Choroid plexus epithelial cell (primary cell): ENCODE results near the gene CFAP299.

ENCODE experiments used
- DNase-seq: peaks from one replicate; pipeline ENCODE4 v3.0.0-alpha.2; 2010; ENCODE audit warnings: low read depth
- H3K4me3 ChIP-seq: 2 replicates; pipeline ENCODE4 v1.5.1; 2011; ENCODE audit warnings: low read depth, mild to moderate bottlenecking, control low read depth, low read length, moderate library complexity
- CTCF ChIP-seq: conservative IDR thresholded peaks from 2 replicates; pipeline ENCODE4 v1.5.1; 2011; ENCODE audit warnings: low read depth, mild to moderate bottlenecking, control low read depth, inconsistent platforms, low read length, moderate library complexity

The CFAP299 gene

GRCh38 chr4:80540349-80540748, 204.8 kb downstream of the CFAP299 start:
- no peak for DNase-seq
- no peak for TF ChIP-seq CTCF
- no peak overlapping the region for H3K4me3 ChIP-seq

GRCh38 chr4:80540785-80541469, 205.4 kb downstream of the CFAP299 start:
- H3K4me3 ChIP-seq = no peak overlapping the region
- TF ChIP-seq CTCF = no peak
- no peak for DNase-seq

- TF ChIP-seq CTCF = no peak
- no peak for DNase-seq
- no peak overlapping the region for H3K4me3 ChIP-seq
These were observed 207.2 kb downstream of the CFAP299 start for GRCh38 chr4:80542747-80543146.

- TF ChIP-seq CTCF = no peak
- H3K4me3 ChIP-seq = no peak overlapping the region
- DNase-seq = no peak
These were observed 224.8 kb downstream of the CFAP299 start for GRCh38 chr4:80560337-80560736.

GRCh38 chr4:80566203-80566872, 230.8 kb downstream of the CFAP299 start:
- no peak for TF ChIP-seq CTCF
- no peak overlapping the region for H3K4me3 ChIP-seq
- no peak for DNase-seq

- no peak overlapping the region for H3K4me3 ChIP-seq
- DNase-seq = no peak
These were observed 233.4 kb downstream of the CFAP299 start for GRCh38 chr4:80568891-80569290.

More at GRCh38 chr4:80568891-80569290, 233.4 kb downstream of the CFAP299 start:
- no peak for TF ChIP-seq CTCF
